NCI-H524 treated with DMSO at 0.1 percent for 48 hours (cell line): ENCODE measurements around the gene COL5A1.

Experiments used
- DNase-seq: peaks from one replicate; lab custom pipeline; 2025; lab: John Stamatoyannopoulos, UW

COL5A1 gene

GRCh38 chr9:134770972-134771971, 129.7 kb downstream of the COL5A1 start:
- DNase-seq: no peak

- DNase-seq: no peak
These were observed 130.7 kb downstream of the COL5A1 start for GRCh38 chr9:134772331-134772730.

GRCh38 chr9:134773842-134774241, 132.2 kb downstream of the COL5A1 start:
- DNase-seq: no peak

- no peak for DNase-seq
These were observed 132.8 kb downstream of the COL5A1 start for GRCh38 chr9:134774410-134774809.

GRCh38 chr9:134775081-134775951, 133.7 kb downstream of the COL5A1 start:
- no peak for DNase-seq

- DNase-seq: no peak
These were observed 134.6 kb downstream of the COL5A1 start for GRCh38 chr9:134776080-134776796.

- DNase-seq: no peak
These were observed 135.6 kb downstream of the COL5A1 start for GRCh38 chr9:134777153-134777552.

GRCh38 chr9:134778156-134778555, 136.6 kb downstream of the COL5A1 start:
- DNase-seq: no peak

GRCh38 chr9:134778841-134779411, 137.3 kb downstream of the COL5A1 start:
- no peak for DNase-seq

GRCh38 chr9:134779640-134780039, 138.0 kb downstream of the COL5A1 start:
- DNase-seq: no peak

- DNase-seq: no peak
These were observed 140.1 kb downstream of the COL5A1 start for GRCh38 chr9:134781591-134782302.

GRCh38 chr9:134782921-134783698, 141.5 kb downstream of the COL5A1 start:
- peak; percentile 75 for DNase-seq

GRCh38 chr9:134783699-134784039, 142.1 kb downstream of the COL5A1 start:
- no peak for DNase-seq

- DNase-seq: no peak
These were observed 143.1 kb downstream of the COL5A1 start for GRCh38 chr9:134784577-134785305.

GRCh38 chr9:134785325-134786108, 143.9 kb downstream of the COL5A1 start:
- no peak for DNase-seq

- no peak for DNase-seq
These were observed 146.3 kb downstream of the COL5A1 start for GRCh38 chr9:134787601-134788531.

GRCh38 chr9:134789168-134789567, 147.6 kb downstream of the COL5A1 start:
- DNase-seq: no peak

GRCh38 chr9:134791009-134791408, 149.4 kb downstream of the COL5A1 start:
- DNase-seq: no peak
